ENCODE results near the gene PCCA. TPM values are rescaled to one million over a fixed set of nuclear protein-coding genes. Genes with fewer than 3 reads are reported as not detected.
"Not testable (repeated sequence)": the region's sequence is repeated elsewhere in the genome, so short reads cannot be mapped to it uniquely, and the experiment has no call there.

PCCA gene
- total RNA-seq, 1 donor from 2014 or later, result 3.6 TPM

DNA sequence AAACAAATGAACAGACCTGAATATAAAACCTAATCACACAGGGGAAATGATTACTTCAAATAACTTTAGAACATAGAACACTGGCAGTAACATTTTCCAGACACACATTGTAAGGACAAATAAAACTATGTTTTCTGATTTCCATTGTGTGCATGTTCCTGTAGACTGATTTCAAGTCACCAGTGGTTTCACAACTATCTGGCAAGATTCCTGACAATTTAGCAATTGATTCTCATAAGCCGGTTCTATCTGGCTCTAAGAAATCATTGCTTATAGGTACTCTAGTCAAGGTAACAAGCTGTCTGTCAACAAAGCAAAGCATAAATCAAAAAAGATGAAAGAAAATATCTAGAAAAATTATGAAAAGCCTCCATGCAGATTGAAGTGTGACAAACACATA, 19.6 kb upstream of the PCCA start:
- H3K4me1 ChIP-seq, result no peaks in the 10 kb centered on the region

DNA sequence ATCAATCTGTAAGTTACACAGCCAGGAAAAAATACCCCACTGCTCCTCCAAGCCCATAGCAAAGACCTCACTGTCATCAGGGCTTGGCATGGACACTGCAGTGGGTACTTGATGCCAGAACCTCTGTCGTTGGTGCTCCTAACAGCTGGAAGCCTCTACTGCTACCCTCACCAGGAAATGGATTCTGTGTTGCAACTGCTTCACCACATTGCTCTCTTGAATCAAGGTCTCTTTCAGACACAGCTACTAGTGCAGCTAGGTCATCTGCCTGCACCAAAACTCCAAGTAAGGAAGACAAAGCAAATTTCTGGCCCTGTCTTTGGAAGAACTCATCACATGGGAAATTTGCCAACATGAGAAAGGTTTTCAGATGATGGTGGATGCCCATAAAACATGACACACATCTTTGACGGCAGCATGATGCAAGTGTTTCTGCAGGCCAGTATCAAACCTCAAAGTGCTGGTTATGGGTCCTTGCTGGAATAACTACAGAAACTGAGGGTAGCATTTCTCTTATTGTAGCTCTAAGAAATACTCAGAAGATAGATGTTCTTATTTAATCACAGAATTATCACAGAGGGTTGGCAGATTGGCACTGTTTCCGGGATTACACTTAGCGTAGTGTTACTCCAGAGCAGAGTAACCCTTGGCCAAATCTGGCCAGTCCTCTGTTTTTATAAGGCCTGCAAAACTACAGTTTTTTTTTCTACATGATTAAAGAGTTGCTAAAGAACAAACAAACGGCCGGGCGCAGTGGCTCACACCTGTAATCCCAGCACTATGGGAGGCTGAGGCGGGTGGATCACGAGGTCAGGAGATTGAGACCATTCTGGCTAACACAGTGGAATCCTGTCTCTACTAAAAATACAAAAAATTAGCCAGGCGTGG, 12.9 kb upstream of the PCCA start:
- TF ChIP-seq, protein P1, sequence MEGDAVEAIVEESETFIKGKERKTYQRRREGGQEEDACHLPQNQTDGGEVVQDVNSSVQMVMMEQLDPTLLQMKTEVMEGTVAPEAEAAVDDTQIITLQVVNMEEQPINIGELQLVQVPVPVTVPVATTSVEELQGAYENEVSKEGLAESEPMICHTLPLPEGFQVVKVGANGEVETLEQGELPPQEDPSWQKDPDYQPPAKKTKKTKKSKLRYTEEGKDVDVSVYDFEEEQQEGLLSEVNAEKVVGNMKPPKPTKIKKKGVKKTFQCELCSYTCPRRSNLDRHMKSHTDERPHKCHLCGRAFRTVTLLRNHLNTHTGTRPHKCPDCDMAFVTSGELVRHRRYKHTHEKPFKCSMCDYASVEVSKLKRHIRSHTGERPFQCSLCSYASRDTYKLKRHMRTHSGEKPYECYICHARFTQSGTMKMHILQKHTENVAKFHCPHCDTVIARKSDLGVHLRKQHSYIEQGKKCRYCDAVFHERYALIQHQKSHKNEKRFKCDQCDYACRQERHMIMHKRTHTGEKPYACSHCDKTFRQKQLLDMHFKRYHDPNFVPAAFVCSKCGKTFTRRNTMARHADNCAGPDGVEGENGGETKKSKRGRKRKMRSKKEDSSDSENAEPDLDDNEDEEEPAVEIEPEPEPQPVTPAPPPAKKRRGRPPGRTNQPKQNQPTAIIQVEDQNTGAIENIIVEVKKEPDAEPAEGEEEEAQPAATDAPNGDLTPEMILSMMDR (IDR thresholded peaks at IDR 0.05), result no peak
- Histone ChIP-seq H3K9me3 (no peaks in the 10 kb centered on the region), H3K36me3 (no peaks in the 10 kb centered on the region), H3K27ac (no peak overlapping the region), H3K4me3 (no peak overlapping the region), H3K4me1 (no peaks in the 10 kb centered on the region), H3K27me3 (no peaks in the 10 kb centered on the region)
- no peak for DNase-seq (ENCODE audit: low spot score in 2 of 2)
- intact Hi-C loops (cut with DNase I), result no loop called here

More for the DNA sequence above, 19.6 kb upstream of the PCCA start:
- H3K4me3 ChIP-seq, result no peak overlapping the region
- H3K27me3 ChIP-seq, result no peaks in the 10 kb centered on the region
- intact Hi-C loops (cut with DNase I), result no loop called here
- TF ChIP-seq, protein P1 (IDR thresholded peaks at IDR 0.05), result no peak
- no peak overlapping the region for H3K27ac ChIP-seq
- no peak for DNase-seq (ENCODE audit: low spot score in 2 of 2)
- H3K9me3 ChIP-seq, result no peaks in the 10 kb centered on the region
- H3K36me3 ChIP-seq, result no peaks in the 10 kb centered on the region

DNA sequence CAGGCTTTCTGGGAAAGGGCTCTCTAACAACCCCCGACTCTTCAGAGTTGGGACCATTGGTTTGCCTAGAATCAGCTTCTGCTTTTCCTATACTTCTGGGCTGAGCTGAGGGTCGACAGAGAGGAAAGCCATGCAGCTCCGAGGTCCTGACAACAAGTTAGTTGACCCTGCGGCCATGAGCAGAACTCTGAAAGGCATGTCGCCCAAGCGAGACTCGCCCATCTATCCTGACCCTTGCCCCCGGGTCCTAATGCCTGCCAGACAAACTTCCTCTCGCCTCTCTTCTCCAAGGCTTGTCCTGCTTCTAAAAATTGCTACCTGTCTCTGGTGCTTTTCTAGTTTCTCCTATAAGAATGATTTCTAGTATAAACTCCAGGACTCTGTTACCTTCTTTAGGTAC, 9.9 kb upstream of the PCCA start:
- H3K4me3 ChIP-seq; H3K9me3 ChIP-seq; H3K36me3 ChIP-seq; H3K4me1 ChIP-seq; H3K27me3 ChIP-seq; intact Hi-C loops (cut with DNase I); DNase-seq (ENCODE audit: low spot score in 2 of 2); H3K27ac ChIP-seq: not testable (repeated sequence)

DNA sequence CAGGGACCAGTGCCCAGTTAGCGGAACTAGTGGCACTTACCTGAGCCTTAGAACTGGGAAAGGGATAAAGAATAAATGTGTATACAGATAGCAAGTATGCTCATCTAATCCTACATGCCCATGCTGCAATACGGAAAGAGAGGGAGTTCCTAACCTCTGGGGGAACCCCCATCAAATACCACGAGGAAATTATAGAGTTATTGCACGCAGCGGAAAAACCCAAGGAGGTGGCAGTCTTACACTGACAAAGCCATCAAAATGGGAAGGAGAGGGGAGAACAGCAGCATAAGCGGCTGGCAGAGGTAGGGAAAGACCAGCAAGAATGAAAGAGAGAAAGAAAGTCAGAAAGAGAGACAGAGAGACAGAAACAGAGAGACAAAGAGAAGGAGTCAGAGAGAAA, 5.5 kb upstream of the PCCA start:
- DNase-seq (ENCODE audit: low spot score in 2 of 2); H3K27ac ChIP-seq; H3K27me3 ChIP-seq; H3K9me3 ChIP-seq; H3K4me3 ChIP-seq; H3K4me1 ChIP-seq; H3K36me3 ChIP-seq: not testable (repeated sequence)
- intact Hi-C loops (cut with DNase I), result loop anchor here (10.0 kb wide), 1 partner anchor 161 kb away; no protein-coding TSS in a partner anchor

DNA sequence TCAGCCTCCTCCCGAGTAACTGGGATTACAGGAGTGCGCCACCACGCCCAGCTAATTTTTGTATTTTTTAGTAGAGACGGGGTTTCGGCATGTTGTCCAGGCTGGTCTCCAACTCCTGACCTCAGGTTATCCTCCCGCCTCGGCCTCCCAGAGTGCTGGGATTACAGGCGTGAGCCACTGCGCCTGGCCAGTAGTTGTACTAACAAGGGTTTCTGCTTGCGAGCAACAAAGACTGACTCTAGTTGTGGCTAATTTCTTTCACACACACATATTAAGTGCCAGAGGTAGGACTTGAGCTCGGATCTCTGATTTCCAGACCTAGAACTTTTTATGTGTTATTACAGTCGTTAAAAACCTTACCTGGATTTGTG, 635 bp upstream of the PCCA start:
- Histone ChIP-seq H3K36me3 (no peaks in the 10 kb centered on the region), H3K27ac (peak overlapping the region; percentile 45 to 75), H3K27me3 (no peaks in the 10 kb centered on the region), H3K9me3 (no peaks in the 10 kb centered on the region), H3K4me3 (peak overlapping the region; percentile 87 to 96), H3K4me1 (peaks cover 0 to 8% of the 10 kb centered on the region in 2 donors)
- DNase-seq (ENCODE audit: low spot score in 2 of 2), result no peak
- intact Hi-C loops (cut with DNase I), result loop anchor here (2.0 to 10.0 kb wide), 4 partner anchors 157 to 587 kb away; partner anchors contain the start of genes TM9SF2 and TMTC4
- TF ChIP-seq, protein P1 (IDR thresholded peaks at IDR 0.05), result no peak

DNA sequence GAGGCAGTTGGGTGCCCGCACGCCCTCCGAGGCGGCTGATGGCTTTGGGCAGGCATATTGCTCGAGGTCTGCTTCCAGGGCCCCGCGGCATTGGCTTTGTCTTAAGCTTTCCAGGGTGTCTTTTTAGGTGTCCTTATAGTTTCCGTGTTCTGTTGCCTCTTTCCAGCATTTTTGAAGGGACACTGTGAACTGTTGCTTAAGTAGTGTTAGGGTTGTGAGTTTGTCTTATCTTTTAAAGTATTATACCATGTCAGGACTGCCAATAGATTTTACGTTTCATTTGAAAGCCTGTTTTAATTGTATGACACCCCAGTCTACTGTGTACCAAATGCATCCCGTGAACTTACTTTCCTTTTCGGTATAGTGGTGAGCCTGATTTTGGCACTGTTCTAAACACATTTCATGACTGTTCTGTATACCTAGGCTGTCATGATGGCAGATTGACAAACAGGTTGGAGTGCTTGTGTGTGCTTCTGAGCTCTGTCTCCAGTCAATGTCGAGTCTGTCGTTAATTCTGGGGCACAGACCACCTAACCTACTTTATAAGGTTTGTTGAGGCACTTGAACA, 656 bp downstream of the PCCA start:
- peak overlapping the region; percentile 87 to 96 for H3K4me3 ChIP-seq
- peak in 1 of 2 donors; percentile 9 for DNase-seq (ENCODE audit: low spot score in 2 of 2)
- H3K4me1 ChIP-seq, result peaks cover 0 to 8% of the 10 kb centered on the region in 2 donors
- H3K27me3 ChIP-seq, result no peaks in the 10 kb centered on the region
- TF ChIP-seq, protein P1 (IDR thresholded peaks at IDR 0.05), result no peak
- intact Hi-C loops (cut with DNase I), result loop anchor here (2.0 to 10.0 kb wide), 4 partner anchors 155 to 589 kb away; partner anchors contain the start of genes TM9SF2 and TMTC4
- H3K36me3 ChIP-seq, result no peaks in the 10 kb centered on the region
- H3K27ac ChIP-seq, result peak overlapping the region; percentile 75 to 80
- no peaks in the 10 kb centered on the region for H3K9me3 ChIP-seq
